LNCAP (cell line): ENCODE results near the gene DCAF6.

Source experiments
- CTCF ChIP-seq: fragments of 450-650 bp; IDR thresholded peaks from 2 replicates; pipeline ENCODE4 v1.5.1; 2017; ENCODE audit warnings: mild to moderate bottlenecking

Gene DCAF6

GRCh38 chr1:168084396-168085231 lies 148.1 kb downstream of the DCAF6 start:
- peak; percentile 97 for TF ChIP-seq CTCF

DNA sequence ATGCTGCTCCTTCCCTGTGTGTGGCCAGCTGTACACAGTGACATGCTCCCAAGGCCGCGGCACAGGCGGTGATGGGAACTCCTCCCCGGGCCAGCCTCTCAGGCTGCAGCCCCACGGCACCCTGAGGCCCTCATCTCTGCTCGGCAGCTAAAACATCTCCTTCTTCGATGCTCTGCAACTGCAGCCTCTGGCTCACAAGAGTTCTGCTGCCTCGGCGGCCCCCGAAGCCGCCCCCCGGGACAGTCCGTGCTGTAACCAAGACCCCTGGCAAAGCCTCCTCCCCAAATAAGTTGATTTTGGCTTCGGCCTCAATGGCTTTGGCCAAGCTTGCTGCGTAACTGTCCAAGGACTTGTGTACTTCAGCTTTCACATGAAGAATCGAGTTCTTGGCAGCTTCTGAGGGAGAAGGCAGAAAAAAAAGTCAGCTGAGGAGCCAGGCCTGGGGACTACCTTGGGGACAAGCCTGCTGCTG lies 149.0 kb downstream of the DCAF6 start:
- no peak for TF ChIP-seq CTCF

GRCh38 chr1:168086438-168086837 lies 150.0 kb downstream of the DCAF6 start:
- TF ChIP-seq CTCF = no peak

- TF ChIP-seq CTCF = no peak
These were observed 151.2 kb downstream of the DCAF6 start for GRCh38 chr1:168087696-168088095.

GRCh38 chr1:168088511-168089325 lies 152.2 kb downstream of the DCAF6 start:
- no peak for TF ChIP-seq CTCF

DNA sequence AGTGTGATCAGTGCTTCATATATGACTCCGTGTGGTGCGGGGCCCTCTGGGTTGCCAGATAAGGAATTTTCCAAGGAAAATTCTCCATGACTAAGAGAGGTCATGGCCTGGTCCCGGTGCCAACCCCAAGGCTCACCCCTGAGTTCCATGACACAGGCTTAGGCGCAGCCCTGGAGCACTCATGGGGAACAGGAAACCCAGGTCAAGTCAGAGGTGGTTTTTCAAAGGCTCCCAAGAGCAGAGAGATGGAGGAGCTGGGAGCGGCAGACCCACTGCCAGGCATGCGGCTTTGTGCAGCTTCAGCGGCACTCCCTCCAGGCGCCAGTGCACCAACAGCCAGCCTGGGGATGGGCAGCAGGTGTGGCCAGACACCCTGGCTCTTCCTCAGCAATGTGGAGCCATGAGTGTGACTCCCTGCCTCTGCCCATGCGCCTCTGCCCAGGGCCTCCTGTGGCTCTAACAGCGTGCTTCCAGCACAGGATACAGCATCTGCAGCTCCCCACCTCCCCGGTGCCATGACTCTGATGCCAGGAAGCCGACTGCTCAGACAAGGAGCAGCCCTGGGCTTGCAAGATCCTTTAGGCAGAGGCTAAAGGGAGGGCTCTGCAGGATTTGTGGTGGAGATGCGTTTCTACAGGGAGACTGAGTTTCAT lies 153.0 kb downstream of the DCAF6 start:
- no peak for TF ChIP-seq CTCF

- TF ChIP-seq CTCF = no peak
These were observed 153.5 kb downstream of the DCAF6 start for GRCh38 chr1:168089979-168090337.
